T47D (cell line): Measurements from ENCODE around the gene UBE3A.
"Not testable (repeated sequence)": the region's sequence is repeated elsewhere in the genome, so short reads cannot be mapped to it uniquely, and the experiment has no call there.

Experiments
- DNase-seq, 2 experiments: peaks; one replicate each; pipeline versions ENCODE4 v3.0.0 to v3.0.0-alpha.2; 2011 to 2012; ENCODE audit warnings: low read depth in 1 of 2, low spot score in 1 of 2
- JUND ChIP-seq: IDR thresholded peaks from 2 replicates; pipeline ENCODE4 v1.6.1; 2012; ENCODE audit warnings: low read depth
- in situ Hi-C: cut with HindIII; loops from 2 replicates; pipeline ENCODE4 v1.10.0; 2016; ENCODE audit warnings: low sequenced_read_pairs, low pct_unique_long_range_greater_than_20kb

UBE3A gene

DNA sequence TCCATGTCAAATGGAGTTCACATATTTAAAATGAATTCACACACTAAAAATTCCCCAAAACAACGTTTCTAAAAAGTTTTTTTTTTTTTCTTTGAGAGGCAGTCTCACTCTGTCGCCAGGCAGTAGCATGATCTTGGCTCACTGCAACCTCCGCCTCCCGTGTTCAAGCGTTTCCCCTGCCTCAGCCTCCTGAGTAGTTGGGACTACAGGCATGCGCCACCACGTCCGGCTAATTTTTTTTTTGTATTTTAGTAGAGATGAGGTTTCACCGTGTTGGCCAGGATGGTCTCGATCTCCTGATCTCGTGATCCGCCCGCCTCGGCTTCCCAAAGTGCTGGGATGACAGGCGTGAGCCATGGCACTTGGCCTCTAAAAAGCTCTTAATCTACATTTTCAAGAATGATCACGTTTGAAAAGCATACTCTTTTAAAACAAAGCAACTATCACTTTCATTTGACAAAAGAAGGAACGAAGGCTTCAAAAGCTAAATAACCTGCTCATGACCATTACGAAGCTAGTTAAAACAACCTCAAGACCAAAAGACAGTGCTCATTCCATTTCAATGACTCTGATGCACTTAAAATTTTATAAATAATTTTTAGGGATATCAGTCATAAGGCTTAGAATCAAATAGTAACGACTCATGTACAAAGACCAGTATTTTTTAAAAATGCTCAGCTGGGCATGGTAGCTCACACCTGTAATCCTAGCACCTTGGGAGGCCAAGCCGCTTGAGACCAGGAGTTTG lies 5.5 kb downstream of the UBE3A start:
- TF ChIP-seq JUND: no peak
- in situ Hi-C loops: no loop called here
- DNase-seq: no peak

DNA sequence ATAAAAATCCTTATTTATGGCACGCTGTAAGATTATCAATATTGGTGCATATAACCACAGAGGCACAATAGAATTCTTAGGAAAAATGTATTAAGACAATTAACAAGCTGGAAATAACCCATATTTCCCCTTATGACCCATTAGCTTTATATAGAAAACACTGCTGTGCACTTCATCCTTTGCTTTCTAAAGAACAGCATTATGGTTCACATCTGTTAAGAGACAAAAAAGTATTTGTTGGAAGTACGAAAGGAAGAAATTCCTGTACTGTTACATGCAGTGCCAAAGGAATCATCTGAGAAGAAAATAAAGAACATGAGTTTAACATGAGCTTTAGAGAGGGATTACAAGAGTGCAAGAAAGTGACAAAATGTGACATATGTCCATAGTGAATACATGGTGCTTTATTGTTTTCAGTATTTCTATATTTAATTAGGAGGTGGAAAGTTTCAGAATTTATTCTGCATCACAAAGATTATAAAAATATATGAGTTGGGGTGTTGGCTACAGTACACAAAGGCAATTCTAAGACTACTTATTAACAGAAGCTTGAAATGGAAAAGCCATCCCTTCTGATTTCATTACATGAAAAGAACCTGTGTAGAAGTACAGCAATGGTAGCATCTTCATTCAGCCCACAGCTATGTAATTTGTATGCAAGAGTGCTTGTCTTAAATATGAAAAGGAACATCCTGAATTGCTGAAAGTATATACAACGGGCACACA lies 6.8 kb downstream of the UBE3A start:
- in situ Hi-C loops: no loop called here
- no peak for TF ChIP-seq JUND
- no peak for DNase-seq

DNA sequence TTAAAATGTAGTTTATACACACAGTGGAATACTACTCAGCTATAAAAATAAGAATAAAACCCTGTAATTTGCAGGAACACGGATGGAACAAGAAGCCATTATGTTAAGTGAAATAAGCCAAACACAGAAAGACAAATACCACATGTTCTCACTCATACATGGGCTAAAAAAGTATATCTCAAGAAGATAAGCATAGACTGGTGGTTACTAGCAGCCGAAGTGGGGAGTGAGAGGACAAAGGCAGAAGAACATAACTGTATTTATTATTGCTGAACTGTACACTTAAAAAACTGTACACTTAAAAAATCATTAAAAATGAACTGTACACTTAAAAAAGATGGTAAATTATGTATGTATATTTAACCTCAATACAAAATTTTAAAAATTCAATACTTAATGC lies 11.0 kb downstream of the UBE3A start:
- in situ Hi-C loops: no loop called here
- TF ChIP-seq JUND: no peak
- no peak for DNase-seq

DNA sequence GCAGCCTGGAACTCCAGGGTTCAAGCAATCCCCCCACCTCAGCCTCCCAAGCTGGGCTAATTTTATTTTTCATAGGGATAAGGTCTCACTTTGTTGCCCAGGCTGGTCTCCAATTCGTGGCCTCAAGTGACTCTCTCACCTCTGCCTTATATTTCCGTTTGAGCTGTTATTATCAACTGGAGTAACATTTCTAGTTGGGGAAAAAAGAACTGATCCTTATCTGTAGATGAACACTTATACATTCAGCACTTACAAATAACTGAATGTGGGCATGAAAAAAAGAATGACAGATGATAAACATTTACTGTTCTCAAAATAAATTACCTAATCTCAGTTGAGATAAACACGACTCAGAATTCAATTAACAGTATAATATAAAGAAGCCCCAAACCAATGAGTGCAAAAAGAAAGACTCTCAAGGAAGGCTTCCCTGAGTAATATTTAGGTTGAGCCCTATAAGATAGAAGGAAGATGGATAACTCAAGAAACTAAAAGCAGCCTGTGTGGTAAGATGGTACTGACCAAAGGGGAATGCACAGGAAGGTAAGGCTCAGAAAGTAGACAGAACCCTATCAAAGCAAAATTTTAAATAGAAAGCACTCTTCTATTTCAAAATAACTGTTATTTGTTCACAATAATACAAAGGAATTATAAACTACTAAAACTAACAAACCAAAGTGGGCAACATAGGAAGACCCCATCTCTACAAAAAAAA lies 11.8 kb downstream of the UBE3A start:
- in situ Hi-C loops: no loop called here
- no peak for TF ChIP-seq JUND
- DNase-seq: no peak

DNA sequence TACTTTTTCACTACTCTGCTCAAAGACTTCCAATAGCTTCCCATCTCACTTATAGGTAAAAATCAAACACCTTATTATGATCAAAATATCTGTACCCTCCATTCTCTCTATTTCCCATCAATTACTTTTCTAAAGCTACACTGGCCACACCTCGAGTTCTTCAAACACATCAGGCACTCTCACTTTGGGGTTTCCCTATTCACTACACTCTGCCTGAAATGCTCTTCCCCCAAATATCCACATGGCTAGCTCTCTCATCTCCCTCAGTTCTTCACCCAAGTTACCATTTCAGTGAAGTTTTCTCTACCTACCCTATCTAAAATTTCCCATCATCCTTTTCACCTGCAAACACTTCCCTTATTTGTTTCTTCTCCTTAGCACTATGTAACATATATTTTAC lies 14.8 kb downstream of the UBE3A start:
- no peak for DNase-seq
- TF ChIP-seq JUND: no peak
- in situ Hi-C loops: no loop called here

DNA sequence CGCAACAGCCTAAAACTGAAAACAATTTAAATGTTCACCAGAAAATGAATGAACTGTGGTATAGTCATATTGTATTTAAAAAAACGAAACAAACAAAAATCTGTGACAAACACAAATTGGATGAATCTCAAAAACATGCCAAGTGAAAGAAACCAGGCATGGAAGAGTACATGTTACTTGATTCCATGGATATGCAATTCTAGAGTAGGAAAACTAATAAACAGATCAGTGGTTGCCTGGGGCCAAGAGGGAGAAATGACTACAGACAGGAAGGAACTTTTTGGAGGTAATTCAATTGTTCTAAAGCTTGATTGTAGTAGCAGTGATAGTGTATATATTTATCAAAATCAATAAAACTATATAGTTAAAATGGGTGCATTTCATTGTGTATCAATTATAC lies 16.8 kb downstream of the UBE3A start:
- no peak for TF ChIP-seq JUND
- in situ Hi-C loops: no loop called here
- DNase-seq: no peak

DNA sequence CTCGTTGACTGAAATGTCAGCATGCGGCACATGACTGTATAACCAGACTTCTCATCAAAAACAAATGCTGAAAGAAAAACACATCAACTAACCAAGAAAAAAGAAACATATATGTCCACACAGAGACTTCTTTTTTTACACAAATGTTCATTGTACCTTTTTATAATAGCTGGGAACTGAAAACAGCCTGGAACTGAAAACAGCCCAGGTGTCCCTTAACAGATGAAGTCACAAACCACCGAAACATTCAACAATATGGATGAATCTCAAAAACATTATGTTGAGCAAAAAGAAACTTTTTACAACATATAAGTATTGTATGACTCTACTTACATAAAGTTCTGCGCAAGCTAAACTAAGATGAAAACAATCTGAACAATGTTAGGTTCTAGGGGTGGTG lies 20.6 kb downstream of the UBE3A start:
- no peak for TF ChIP-seq JUND
- no peak for DNase-seq
- in situ Hi-C loops: no loop called here

DNA sequence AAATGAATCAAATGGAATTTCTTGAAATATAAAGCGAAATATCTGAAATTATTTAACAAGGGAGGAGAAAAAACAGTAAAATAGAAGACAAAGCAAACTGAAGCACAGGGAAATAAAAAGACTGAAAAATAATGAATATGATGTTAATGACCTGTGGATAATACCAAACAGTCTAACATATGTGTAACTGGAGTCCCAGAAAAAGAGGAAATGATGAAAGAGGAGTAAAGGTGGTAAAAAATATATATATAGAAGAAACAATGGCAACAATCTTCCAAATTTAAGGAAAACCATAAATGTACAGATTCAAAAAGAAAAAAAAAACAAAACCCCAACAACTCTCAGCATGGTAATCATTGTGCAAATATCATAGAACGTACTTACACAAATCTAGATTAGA lies 21.2 kb downstream of the UBE3A start:
- TF ChIP-seq JUND: no peak
- in situ Hi-C loops: no loop called here
- DNase-seq: no peak

DNA sequence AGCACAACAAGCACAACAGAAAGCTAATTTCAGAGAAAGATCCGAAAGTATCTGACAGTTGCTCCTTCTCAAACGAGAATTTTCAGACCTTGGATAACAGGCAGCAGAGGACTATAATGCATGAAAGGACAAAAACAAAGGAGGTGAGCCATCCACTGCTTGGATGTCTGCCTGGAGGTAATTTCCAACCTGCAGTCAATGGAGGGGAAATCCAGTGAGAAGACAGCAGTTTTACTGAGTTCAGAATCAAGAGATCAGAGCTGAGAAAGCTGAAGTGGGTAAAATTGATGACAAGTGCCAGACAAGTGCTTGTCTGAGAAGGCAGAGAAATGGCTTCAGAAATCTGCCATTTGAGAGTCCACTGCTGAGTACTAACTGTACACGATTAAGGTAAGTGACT lies 22.1 kb downstream of the UBE3A start:
- in situ Hi-C loops: no loop called here
- TF ChIP-seq JUND: no peak

DNA sequence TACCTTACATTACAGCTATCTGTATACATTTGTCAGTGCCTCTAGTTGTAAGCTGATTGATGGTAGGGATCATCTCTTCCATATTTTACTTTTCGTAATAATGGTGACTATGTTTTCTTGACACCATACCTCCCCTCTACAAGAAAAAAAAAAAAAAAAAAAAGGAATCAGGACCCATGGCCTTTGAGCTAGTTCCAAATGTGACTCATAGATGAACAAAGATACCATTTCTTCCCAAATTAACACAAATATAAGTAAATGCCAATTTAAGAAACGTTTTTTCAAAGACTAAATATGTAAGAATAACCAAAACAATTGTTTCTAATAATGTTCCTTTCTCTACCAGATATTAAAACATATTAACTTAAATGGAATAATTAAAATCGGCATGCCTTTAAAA lies 23.1 kb downstream of the UBE3A start:
- no peak for DNase-seq
- TF ChIP-seq JUND: no peak
- in situ Hi-C loops: no loop called here

More for the DNA sequence above, 22.1 kb downstream of the UBE3A start:
- DNase-seq: no peak

DNA sequence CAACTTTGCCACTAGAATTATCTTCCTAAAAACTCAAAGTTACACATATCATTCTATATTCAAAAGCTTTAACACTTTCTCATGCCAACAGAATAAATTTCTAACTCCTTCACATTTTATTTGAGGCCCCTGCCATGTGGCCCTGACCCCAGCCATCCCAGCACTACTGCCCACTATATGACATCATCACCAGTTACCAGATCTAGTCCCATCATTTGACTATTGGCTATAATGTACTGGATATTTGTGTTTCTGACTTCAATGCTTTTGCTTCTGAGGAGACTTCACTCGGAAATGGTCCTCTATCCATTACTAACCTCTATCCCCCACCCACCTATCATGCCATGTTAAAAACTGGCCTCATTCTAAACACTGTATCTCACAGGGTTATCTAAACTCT lies 23.6 kb downstream of the UBE3A start:
- no peak for DNase-seq
- in situ Hi-C loops: no loop called here

DNA sequence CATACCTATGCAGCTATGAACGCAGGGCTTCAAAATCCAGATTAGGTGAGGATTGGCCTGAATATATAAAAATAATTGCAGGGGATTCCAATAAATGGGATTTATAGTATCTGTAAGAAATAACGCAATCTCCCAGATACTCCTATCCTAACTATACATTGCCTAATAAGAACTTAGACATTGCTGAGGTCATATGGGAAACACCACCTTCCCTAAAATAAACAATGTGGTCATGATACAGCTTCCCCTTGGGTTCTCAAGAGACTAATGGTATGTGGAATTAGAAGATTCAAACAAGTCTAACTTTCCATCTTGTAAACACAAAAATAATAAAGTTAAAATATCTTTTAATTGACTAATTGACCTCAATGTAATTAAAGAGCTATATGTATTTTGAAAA lies 28.2 kb downstream of the UBE3A start:
- in situ Hi-C loops: no loop called here
- no peak for TF ChIP-seq JUND
- DNase-seq: no peak

More for the DNA sequence above, 23.6 kb downstream of the UBE3A start:
- TF ChIP-seq JUND: no peak

DNA sequence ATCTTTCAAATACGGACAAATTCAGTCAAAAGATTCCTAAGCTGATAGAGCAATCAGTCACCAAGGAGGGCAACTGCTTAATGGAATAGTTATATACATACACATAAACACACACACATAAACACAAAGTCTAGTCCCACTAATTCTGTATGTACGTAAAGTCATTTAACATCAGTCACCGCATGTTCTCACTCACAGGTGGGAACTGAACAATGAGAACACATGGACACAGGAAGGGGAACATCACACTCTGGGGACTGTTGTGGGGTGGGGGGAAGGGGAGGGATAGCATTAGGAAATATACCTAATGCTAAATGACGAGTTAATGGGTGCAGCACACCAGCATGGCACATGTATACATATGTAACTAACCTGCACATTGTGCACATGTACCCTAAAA lies 29.1 kb downstream of the UBE3A start:
- in situ Hi-C loops, DNase-seq: not testable (repeated sequence)

DNA sequence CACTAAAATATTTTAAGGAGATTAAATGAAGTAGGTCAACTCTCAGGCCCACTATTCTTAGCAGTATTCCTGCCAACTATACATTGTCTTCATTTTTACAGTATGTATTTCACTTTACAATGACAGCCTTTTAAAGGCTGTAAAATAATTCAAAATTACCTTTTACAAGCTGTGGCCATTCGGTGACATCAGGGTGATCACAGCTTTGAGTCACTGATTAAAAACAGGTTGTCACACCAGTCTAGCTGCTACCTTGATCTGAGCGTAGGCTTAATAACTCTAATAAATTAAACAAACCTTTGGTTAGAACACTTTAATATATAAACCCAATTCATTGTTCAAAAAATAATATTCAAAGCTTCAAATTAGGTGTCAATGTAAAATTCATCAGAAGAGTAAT lies 29.9 kb downstream of the UBE3A start:
- in situ Hi-C loops: no loop called here
- no peak for TF ChIP-seq JUND
- DNase-seq: no peak
